ENCODE data around the gene FOXS1.

DNA sequence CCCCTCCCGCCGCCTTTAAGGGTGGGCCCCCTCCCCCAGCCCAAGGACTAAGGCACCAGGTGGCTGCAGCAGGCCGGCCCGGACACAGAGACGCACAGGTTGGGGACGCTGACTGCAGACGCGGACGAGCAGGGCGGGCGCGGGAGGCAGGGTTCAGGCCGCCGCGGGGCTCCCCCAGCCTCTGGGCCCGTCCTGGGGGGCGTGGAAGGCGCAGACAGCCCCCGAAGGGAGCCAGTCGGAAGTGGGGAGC, 15.7 kb upstream of the FOXS1 start:
- no peak for TF ChIP-seq EZH2phosphoT487 (IDR thresholded peaks at IDR 0.05)
- TF ChIP-seq CTCF (IDR thresholded peaks at IDR 0.05) = no peak
- TF ChIP-seq EZH2 (IDR thresholded peaks at IDR 0.05) = no peak

All from neural progenitor cell (in vitro differentiated cells).